H1 (cell line): ENCODE measurements around the gene ITM2B. TPM values are rescaled to one million over a fixed set of nuclear protein-coding genes. Genes with fewer than 3 reads are reported as not detected.

Source experiments
- CTCF ChIA-PET: fragments of 300-600 bp; sonication (Branson Sonifier 250); formaldehyde crosslinking; loops from one replicate; lab custom pipeline; 2021; ENCODE audit not compliant: partially characterized antibody; lab: Charles Lee
- POLR2A ChIA-PET: fragments of 300-600 bp; sonication (Branson Sonifier 250); formaldehyde crosslinking; loops from one replicate; lab custom pipeline; 2021; ENCODE audit warnings: inconsistent platforms; ENCODE audit not compliant: partially characterized antibody; lab: Charles Lee
- DNase-seq, 2 experiments: peaks; one replicate each; pipeline versions ENCODE4 v3.0.0 to v3.0.0-alpha.2; 2010 to 2022; ENCODE audit warnings: low spot score in 2 of 2, low read depth in 1 of 2, mixed read lengths in 1 of 2
- FAIRE-seq: peaks from 2 replicates; lab custom pipeline; 2011; peaks lifted over from hg19 to GRCh38; lab: Jason Lieb, UNC
- H2AFZ ChIP-seq: 2 replicates; pipeline ENCODE4 v1.8.1; 2012; ENCODE audit warnings: low read length, inconsistent platforms
- H2AK5ac ChIP-seq: 2 replicates; pipeline ENCODE4 v1.6.1; 2013; ENCODE audit warnings: low read depth, low read length
- H2BK120ac ChIP-seq: replicated peaks from 2 replicates; pipeline ENCODE3; 2013; ENCODE audit warnings: low read depth, low read length, inconsistent platforms
- H2BK12ac ChIP-seq: 2 replicates; pipeline ENCODE4 v1.6.1; 2013; ENCODE audit warnings: low read depth, low read length
- H2BK15ac ChIP-seq: 2 replicates; pipeline ENCODE4 v1.6.1; 2013; ENCODE audit warnings: low read length
- H2BK20ac ChIP-seq: 2 replicates; pipeline ENCODE4 v1.6.1; 2013; ENCODE audit warnings: low read length
- H2BK5ac ChIP-seq: 2 replicates; pipeline ENCODE4 v1.6.1; 2013; ENCODE audit warnings: low read depth, low read length
- H3K14ac ChIP-seq: 2 replicates; pipeline ENCODE4 v1.6.1; 2013; ENCODE audit warnings: inconsistent platforms; ENCODE audit not compliant: insufficient read length
- H3K18ac ChIP-seq: 2 replicates; pipeline ENCODE4 v1.6.1; 2013; ENCODE audit warnings: low read length; ENCODE audit errors: extremely low read depth
- H3K23ac ChIP-seq: 2 replicates; pipeline ENCODE4 v1.6.1; 2013; ENCODE audit warnings: inconsistent platforms; ENCODE audit not compliant: insufficient read length
- H3K23me2 ChIP-seq: 2 replicates; pipeline ENCODE4 v1.6.1; 2013; ENCODE audit warnings: low read depth, low read length
- H3K27ac ChIP-seq: 2 replicates; pipeline ENCODE4 v1.6.1; 2011; ENCODE audit warnings: low read depth, low read length, inconsistent platforms
- H3K27me3 ChIP-seq, 4 experiments: replicated peaks in 1 of 4; 1 replicate in 1 of 4; 2 replicates in 3 of 4; pipeline versions ENCODE4 v1.6.1 to v1.8.1; 2011 to 2013; ENCODE audit warnings: low read length in 3 of 4, mild to moderate bottlenecking in 3 of 4, inconsistent platforms in 2 of 4, mixed read lengths in 2 of 4, moderate library complexity in 1 of 4; ENCODE audit not compliant: control insufficient read depth in 3 of 4, insufficient read depth in 3 of 4; ENCODE audit errors: extremely low read depth in 1 of 4
- H3K36me3 ChIP-seq, 4 experiments: 2 replicates each; pipeline versions ENCODE4 v1.6.1 to v1.8.1; 2011 to 2013; ENCODE audit warnings: mild to moderate bottlenecking in 4 of 4, low read length in 3 of 4, moderate library complexity in 2 of 4, control low read depth in 1 of 4, inconsistent platforms in 1 of 4; ENCODE audit not compliant: insufficient read depth in 4 of 4, control insufficient read depth in 2 of 4
- H3K4ac ChIP-seq: replicated peaks from 2 replicates; pipeline ENCODE3; 2013; ENCODE audit warnings: low read length, low read depth, mixed read lengths, inconsistent platforms; ENCODE audit not compliant: insufficient read length
- H3K4me1 ChIP-seq, 4 experiments: replicated peaks in 1 of 4; 1 replicate in 1 of 4; 2 replicates in 3 of 4; pipeline versions ENCODE4 v1.6.1 to v1.8.1; 2011 to 2013; ENCODE audit warnings: low read length in 3 of 4, inconsistent platforms in 2 of 4, mixed read lengths in 1 of 4; ENCODE audit not compliant: insufficient read depth in 4 of 4, control insufficient read depth in 3 of 4
- H3K4me2 ChIP-seq, 2 experiments: 2 replicates each; pipeline versions ENCODE4 v1.6.1 to v1.8.1; 2011 to 2013; ENCODE audit warnings: low read depth in 2 of 2, low read length in 2 of 2, control low read depth in 1 of 2, inconsistent platforms in 1 of 2, mild to moderate bottlenecking in 1 of 2; ENCODE audit not compliant: insufficient read depth in 1 of 2
- H3K4me3 ChIP-seq, 4 experiments: fragments of 200-600, 300-600 bp in 1 of 4; sonication (generic), shearing (Covaris generic), sonication (Bioruptor Twin) in 1 of 4; 2 replicates each; pipeline versions ENCODE4 v1.5.1 to v1.8.1; 2011 to 2016; ENCODE audit warnings: low read length in 4 of 4, low read depth in 3 of 4, control low read depth in 2 of 4, inconsistent platforms in 2 of 4, mild to moderate bottlenecking in 2 of 4, mixed read lengths in 1 of 4, moderate library complexity in 1 of 4; ENCODE audit not compliant: insufficient read depth in 2 of 4; ENCODE audit errors: extremely low read depth in 1 of 4
- H3K56ac ChIP-seq: replicated peaks from 2 replicates; pipeline ENCODE3; 2013; ENCODE audit warnings: low read depth, mild to moderate bottlenecking, mixed read lengths, low read length, inconsistent platforms; ENCODE audit not compliant: insufficient read length
- H3K79me1 ChIP-seq: 2 replicates; pipeline ENCODE4 v1.6.1; 2013; ENCODE audit warnings: low read depth, low read length, control low read depth
- H3K79me2 ChIP-seq, 2 experiments: 2 replicates each; pipeline versions ENCODE4 v1.6.1 to v1.8.1; 2012 to 2013; ENCODE audit warnings: low read length in 2 of 2, mild to moderate bottlenecking in 2 of 2, inconsistent platforms in 1 of 2; ENCODE audit not compliant: insufficient read depth in 2 of 2, control insufficient read depth in 1 of 2
- H3K9ac ChIP-seq, 4 experiments: replicated peaks in 1 of 4; 1 replicate in 1 of 4; 2 replicates in 3 of 4; pipeline versions ENCODE4 v1.6.1 to v1.8.1; 2011 to 2013; ENCODE audit warnings: low read depth in 3 of 4, low read length in 3 of 4, control low read depth in 2 of 4, mild to moderate bottlenecking in 2 of 4, moderate library complexity in 2 of 4, inconsistent platforms in 1 of 4; ENCODE audit errors: extremely low read depth in 1 of 4
- H3K9me3 ChIP-seq, 2 experiments: 2 replicates each; pipeline versions ENCODE4 v1.6.1 to v1.8.1; 2012 to 2013; ENCODE audit warnings: mild to moderate bottlenecking in 2 of 2, moderate library complexity in 2 of 2, control low read depth in 1 of 2, inconsistent platforms in 1 of 2, low read depth in 1 of 2, low read length in 1 of 2, mixed read lengths in 1 of 2; ENCODE audit not compliant: insufficient read depth in 2 of 2
- H4K20me1 ChIP-seq, 2 experiments: replicated peaks in 1 of 2; 2 replicates each; pipeline versions ENCODE3 to v1.8.1; 2011 to 2013; ENCODE audit warnings: inconsistent platforms in 2 of 2, low read length in 2 of 2, mild to moderate bottlenecking in 1 of 2; ENCODE audit not compliant: insufficient read depth in 2 of 2, control insufficient read depth in 1 of 2
- H4K5ac ChIP-seq: 2 replicates; pipeline ENCODE4 v1.6.1; 2013; ENCODE audit warnings: low read length, low read depth, mixed read lengths, inconsistent platforms; ENCODE audit not compliant: insufficient read length
- H4K8ac ChIP-seq: 2 replicates; pipeline ENCODE4 v1.8.0; 2013; ENCODE audit warnings: mild to moderate bottlenecking, moderate library complexity, low read length, inconsistent platforms; ENCODE audit not compliant: insufficient read depth; ENCODE audit errors: extremely low read depth
- H4K91ac ChIP-seq: replicated peaks from 2 replicates; pipeline ENCODE3; 2013; ENCODE audit warnings: low read length, mixed read lengths, inconsistent platforms; ENCODE audit not compliant: insufficient read length
- ASH2L ChIP-seq: fragments of 200-600, 300-600 bp; sonication (generic); IDR thresholded peaks from one replicate; pipeline ENCODE4 v1.7.1; 2017; ENCODE audit warnings: low read length
- GTF2F1 ChIP-seq: IDR thresholded peaks from 2 replicates; pipeline ENCODE4 v1.6.1; 2012; ENCODE audit warnings: low read depth, low read length, improper control_type of control experiment, borderline replicate concordance
- KDM4A ChIP-seq: IDR thresholded peaks from one replicate; pipeline ENCODE4 v1.7.1; 2012; ENCODE audit warnings: low read depth, mild to moderate bottlenecking, moderate library complexity, low read length, inconsistent platforms; ENCODE audit not compliant: severe bottlenecking
- POLR2A ChIP-seq, 2 experiments: IDR thresholded peaks; 1 replicate in 1 of 2; 2 replicates in 1 of 2; pipeline ENCODE4 v1.6.1; 2011; ENCODE audit warnings: low read depth in 2 of 2, low read length in 2 of 2, mild to moderate bottlenecking in 2 of 2; ENCODE audit errors: control extremely low read depth in 1 of 2
- SAP30 ChIP-seq: fragments of 300-600 bp; sonication (generic); IDR thresholded peaks from 2 replicates; pipeline ENCODE4 v1.7.1; 2012; ENCODE audit warnings: low read length, moderate library complexity, mild to moderate bottlenecking, inconsistent platforms; ENCODE audit not compliant: insufficient read depth, insufficient replicate concordance
- SIRT6 ChIP-seq: IDR thresholded peaks from one replicate; pipeline ENCODE4 v1.7.1; 2012; ENCODE audit warnings: low read length, inconsistent platforms
- SP1 ChIP-seq: IDR thresholded peaks from 2 replicates; pipeline ENCODE4 v1.6.1; 2011; ENCODE audit warnings: low read depth, low read length
- SUZ12 ChIP-seq: fragments of 200-600 bp; sonication (generic); IDR thresholded peaks from 2 replicates; pipeline ENCODE4 v1.6.1; 2012; ENCODE audit warnings: mild to moderate bottlenecking, inconsistent platforms, low read length, moderate library complexity, mixed read lengths
- TAF1 ChIP-seq: IDR thresholded peaks from 2 replicates; pipeline ENCODE4 v1.6.1; 2011; ENCODE audit warnings: mild to moderate bottlenecking, low read depth, low read length
- TCF12 ChIP-seq: IDR thresholded peaks from 2 replicates; pipeline ENCODE4 v1.6.1; 2011; ENCODE audit warnings: low read depth, mild to moderate bottlenecking, low read length
- TEAD4 ChIP-seq: IDR thresholded peaks from 2 replicates; pipeline ENCODE4 v1.6.1; 2012; ENCODE audit warnings: low read depth, low read length, inconsistent platforms, mixed read lengths
- WGBS, 2 experiments: shearing (Covaris generic) in 1 of 2; methylation state at CpG; one replicate each; pipeline versions ENCODE4 v1.1.6 to v1.1.7; 2013 to 2015; ENCODE audit warnings: low lambda C conversion rate in 2 of 2, mixed read lengths in 2 of 2, inconsistent platforms in 1 of 2, low coverage in 1 of 2, missing lambda C conversion rate in 1 of 2; ENCODE audit not compliant: insufficient replicate concordance in 2 of 2, insufficient coverage in 1 of 2, insufficient read length in 1 of 2; ENCODE audit errors: extremely low coverage in 1 of 2, missing lambda C conversion rate in 1 of 2; 5-methylcytosine and 5-hydroxymethylcytosine counted together
- polyA plus RNA-seq, 7 experiments: library from polyadenylated mRNA; depleted of rRNA in 3 of 7; stranded (reverse) in 5 of 7; unstranded in 2 of 7; fragments of >200 nt in 5 of 7; fragments of 200-250 nt in 2 of 7; gene quantifications; 1 replicate in 5 of 7; 2 replicates in 1 of 7; 4 replicates in 1 of 7; pipeline versions ENCODE4 v1.2.1 to v1.2.3, GENCODE V29; 2011 to 2013; ENCODE audit warnings: missing spikeins in 2 of 7, mixed read lengths in 2 of 7
- total RNA-seq: library from RNA; stranded (reverse); fragmentation: NEBNext Ultra II Directional; extraction: Animal tissue kit (Norgen Biotek cat#: 25700); gene quantifications from 2 replicates; pipeline ENCODE4 v1.2.1, GENCODE V29; 2021
- TF ChIP-seq, protein P1 (sequence below): IDR thresholded peaks from 2 replicates; pipeline ENCODE4 v1.6.1; 2012; ENCODE audit warnings: low read length, inconsistent platforms

ITM2B gene
- total and polyA plus RNA-seq, 2 of the 8 experiments (the other 6 are each of a cell fraction or from before 2014, with no cell fraction given) = 132 to 184 TPM

DNA sequence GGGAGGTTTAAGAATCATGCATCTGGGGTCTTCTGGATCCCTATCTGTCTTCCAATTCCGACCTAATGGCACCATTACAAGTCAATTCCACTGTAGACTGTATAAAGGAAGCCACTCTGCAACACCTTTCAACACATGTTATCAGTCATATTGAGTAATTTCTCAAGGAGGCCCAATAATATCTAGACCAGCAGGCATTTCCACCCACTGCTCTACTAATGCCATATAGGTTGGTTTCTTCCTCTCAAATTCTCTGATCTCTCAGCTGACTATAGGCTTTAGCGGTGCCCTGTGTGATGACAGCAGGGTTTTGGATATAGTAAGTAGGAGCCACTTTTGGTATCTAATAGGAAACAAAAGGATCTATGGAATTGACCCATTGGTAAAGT, 12.4 kb upstream of the ITM2B start:
- Histone ChIP-seq H3K4me1 (no peaks in the 10 kb centered on the region), H4K8ac (no peak overlapping the region), H2BK5ac (no peak overlapping the region), H3K27ac (no peak overlapping the region), H3K36me3 (no peaks in the 10 kb centered on the region), H2AK5ac (no peak overlapping the region), H3K79me1 (no peaks in the 10 kb centered on the region), H3K14ac (no peak overlapping the region), H2AFZ (no peak overlapping the region), H2BK15ac (no peak overlapping the region), H3K23me2 (no peaks in the 10 kb centered on the region), H3K79me2 (no peaks in the 10 kb centered on the region), H3K9me3 (peaks cover 5 to 7% of the 10 kb centered on the region in 2 experiments; a peak in 2 of 4 replicates), H3K9ac (no peak overlapping the region), H3K56ac (no peak overlapping the region), H3K23ac (no peak overlapping the region), H2BK20ac (no peak overlapping the region), H2BK12ac (no peak overlapping the region), H4K20me1 (no peaks in the 10 kb centered on the region), H3K18ac (no peak overlapping the region), H3K4me3 (no peak overlapping the region), H4K5ac (no peak overlapping the region), H3K4me2 (no peak overlapping the region), H3K27me3 (no peaks in the 10 kb centered on the region), H2BK120ac (no peak overlapping the region), H3K4ac (no peak overlapping the region), H4K91ac (no peak overlapping the region)
- ChIA-PET POLR2A (interaction anchor here (1.1 to 1.4 kb wide), 2 partner anchors 11 to 15 kb away, joined by 4 read pairs; no protein-coding TSS in a partner anchor), CTCF (interaction anchor here (1.4 to 1.7 kb wide), 2 partner anchors 12 to 36 kb away, joined by 3 read pairs; partner anchors contain the start of gene ITM2B)
- FAIRE-seq (no peak), DNase-seq (no peak)
- 83% methylated on average over 2 of the region's 2 CpGs; no CpG with 5 or more reads in 1 of the 2 experiments for WGBS, 2 experiments
- no peak for TF ChIP-seq KDM4A
- TF ChIP-seq, protein P1, sequence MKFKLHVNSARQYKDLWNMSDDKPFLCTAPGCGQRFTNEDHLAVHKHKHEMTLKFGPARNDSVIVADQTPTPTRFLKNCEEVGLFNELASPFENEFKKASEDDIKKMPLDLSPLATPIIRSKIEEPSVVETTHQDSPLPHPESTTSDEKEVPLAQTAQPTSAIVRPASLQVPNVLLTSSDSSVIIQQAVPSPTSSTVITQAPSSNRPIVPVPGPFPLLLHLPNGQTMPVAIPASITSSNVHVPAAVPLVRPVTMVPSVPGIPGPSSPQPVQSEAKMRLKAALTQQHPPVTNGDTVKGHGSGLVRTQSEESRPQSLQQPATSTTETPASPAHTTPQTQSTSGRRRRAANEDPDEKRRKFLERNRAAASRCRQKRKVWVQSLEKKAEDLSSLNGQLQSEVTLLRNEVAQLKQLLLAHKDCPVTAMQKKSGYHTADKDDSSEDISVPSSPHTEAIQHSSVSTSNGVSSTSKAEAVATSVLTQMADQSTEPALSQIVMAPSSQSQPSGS = no peak
- no peak for TF ChIP-seq SIRT6
- TF ChIP-seq GTF2F1 = no peak
- no peak for TF ChIP-seq SUZ12
- no peak for TF ChIP-seq SP1
- no peak for TF ChIP-seq SAP30
- TF ChIP-seq TAF1 = no peak
- no peak for TF ChIP-seq TCF12
- TF ChIP-seq POLR2A (IDR thresholded peaks at IDR 0.05; ENCODE audit: control extremely low read depth in 1 of 2, low read depth in 2 of 2, low read length in 2 of 2) = no peak
- no peak for TF ChIP-seq ASH2L
- TF ChIP-seq TEAD4 = no peak
